SK-N-SH (cell line): ENCODE measurements around the gene KRTAP19-7. TPM values are rescaled to one million over a fixed set of nuclear protein-coding genes. Genes with fewer than 3 reads are reported as not detected.

Experiments
- CTCF ChIA-PET: fragments of 300-600, 350-600 bp; formaldehyde crosslinking; extraction: SDS; loops from one replicate; lab custom pipeline; 2021; lab: Yijun Ruan, JAX
- POLR2A ChIA-PET: fragments of 350-600 bp; sonication (Branson Sonifier 250); formaldehyde crosslinking; extraction: SDS; loops from one replicate; lab custom pipeline; 2020; ENCODE audit warnings: antibody characterized with exemption, inconsistent platforms; lab: Yijun Ruan, JAX
- DNase-seq: peaks from one replicate; pipeline ENCODE4 v3.0.0; 2012
- H2AFZ ChIP-seq: fragments of 200-600 bp; sonication (generic); 2 replicates; pipeline ENCODE4 v1.8.1; 2016; ENCODE audit warnings: antibody characterized with exemption, mild to moderate bottlenecking, low read depth
- H3F3A ChIP-seq: fragments of 200-600 bp; sonication (generic); replicated peaks from 2 replicates; pipeline ENCODE3; 2016; ENCODE audit warnings: antibody characterized with exemption, mild to moderate bottlenecking; ENCODE audit not compliant: insufficient read depth
- H3K27ac ChIP-seq, 2 experiments: fragments of 200-500 bp in 1 of 2; fragments of 200-600 bp in 1 of 2; sonication (Bioruptor generic) in 1 of 2; sonication (generic), shearing (Covaris generic) in 1 of 2; 2 replicates each; pipeline versions ENCODE4 v1.5.1 to v1.6.1; 2014 to 2016; ENCODE audit warnings: low read depth in 2 of 2, inconsistent platforms in 1 of 2, low read length in 1 of 2, mild to moderate bottlenecking in 1 of 2, mixed read lengths in 1 of 2
- H3K27me3 ChIP-seq: fragments of 200-600 bp; sonication (generic), shearing (Covaris generic); 2 replicates; pipeline ENCODE4 v1.6.1; 2016; ENCODE audit warnings: mixed run types; ENCODE audit not compliant: insufficient read depth
- H3K36me3 ChIP-seq, 2 experiments: fragments of 200-500 bp in 1 of 2; fragments of 200-600 bp in 1 of 2; sonication (Bioruptor generic) in 1 of 2; sonication (generic) in 1 of 2; replicated peaks in 1 of 2; 2 replicates each; pipeline versions ENCODE3 to v1.5.1; 2014 to 2016; ENCODE audit warnings: low read length in 1 of 2, mild to moderate bottlenecking in 1 of 2; ENCODE audit not compliant: insufficient read depth in 2 of 2, control insufficient read depth in 1 of 2
- H3K4me1 ChIP-seq, 2 experiments: fragments of 200-500 bp in 1 of 2; fragments of 200-600 bp in 1 of 2; sonication (Bioruptor generic) in 1 of 2; sonication (generic), shearing (Covaris generic) in 1 of 2; 2 replicates each; pipeline versions ENCODE4 v1.5.1 to v1.6.1; 2014 to 2016; ENCODE audit warnings: low read depth in 1 of 2, low read length in 1 of 2, mixed run types in 1 of 2; ENCODE audit not compliant: insufficient read depth in 2 of 2, control insufficient read depth in 1 of 2
- H3K4me2 ChIP-seq: fragments of 200-600 bp; sonication (generic), shearing (Covaris generic); 2 replicates; pipeline ENCODE4 v1.6.1; 2017; ENCODE audit warnings: mixed run types
- H3K4me3 ChIP-seq, 2 experiments: fragments of 200-500 bp in 1 of 2; fragments of 200-600 bp in 1 of 2; sonication (Bioruptor generic) in 1 of 2; sonication (generic), shearing (Covaris generic) in 1 of 2; 2 replicates each; pipeline versions ENCODE4 v1.5.1 to v1.8.1; 2014 to 2016; ENCODE audit warnings: low read depth in 2 of 2, inconsistent platforms in 1 of 2, low read length in 1 of 2, mild to moderate bottlenecking in 1 of 2, mixed read lengths in 1 of 2, moderate library complexity in 1 of 2
- H3K79me2 ChIP-seq: fragments of 200-600 bp; sonication (generic); 2 replicates; pipeline ENCODE4 v1.8.1; 2017; ENCODE audit warnings: mild to moderate bottlenecking; ENCODE audit not compliant: insufficient read depth
- H3K9ac ChIP-seq: fragments of 200-600 bp; sonication (generic); 2 replicates; pipeline ENCODE4 v1.6.1; 2017; ENCODE audit warnings: mixed run types
- H3K9me2 ChIP-seq: fragments of 200-600 bp; sonication (generic); 2 replicates; pipeline ENCODE4 v1.6.1; 2017; ENCODE audit warnings: mixed run types
- H3K9me3 ChIP-seq: fragments of 200-600 bp; sonication (generic); 2 replicates; pipeline ENCODE4 v1.6.1; 2017; ENCODE audit warnings: mixed run types, mild to moderate bottlenecking, moderate library complexity
- H4K20me1 ChIP-seq: fragments of 200-600 bp; sonication (generic); 2 replicates; pipeline ENCODE4 v1.6.1; 2017; ENCODE audit warnings: mild to moderate bottlenecking, mixed run types; ENCODE audit not compliant: insufficient read depth
- CHD2 ChIP-seq: fragments of 150-350 bp; IDR thresholded peaks from 2 replicates; pipeline ENCODE4 v1.6.1; 2018; ENCODE audit warnings: low read length; ENCODE audit not compliant: partially characterized antibody
- ELF1 ChIP-seq: IDR thresholded peaks from 2 replicates; pipeline ENCODE4 v1.4.0; 2012
- FOSL2 ChIP-seq: IDR thresholded peaks from 2 replicates; pipeline ENCODE4 v1.4.0; 2012; ENCODE audit warnings: low read depth, mild to moderate bottlenecking, moderate library complexity, borderline replicate concordance
- FOXJ3 ChIP-seq: sonication (generic); formaldehyde crosslinking; IDR thresholded peaks from 2 replicates; pipeline ENCODE4 v1.5.1; 2020; ENCODE audit warnings: mild to moderate bottlenecking, missing genetic modification reagents
- GABPA ChIP-seq: IDR thresholded peaks from 2 replicates; pipeline ENCODE4 v1.4.0; 2012; ENCODE audit warnings: low read depth, mild to moderate bottlenecking
- MEF2A ChIP-seq: IDR thresholded peaks from 2 replicates; pipeline ENCODE4 v1.4.0; 2012; ENCODE audit warnings: low read depth, borderline replicate concordance
- NFIC ChIP-seq: IDR thresholded peaks from 2 replicates; pipeline ENCODE4 v1.4.0; 2012; ENCODE audit warnings: borderline replicate concordance
- NRF1 ChIP-seq: IDR thresholded peaks from 2 replicates; pipeline ENCODE4 v1.6.1; 2012; ENCODE audit warnings: low read depth, mild to moderate bottlenecking, low read length
- RAD21 ChIP-seq: IDR thresholded peaks from 2 replicates; pipeline ENCODE4 v1.6.1; 2012; ENCODE audit warnings: mild to moderate bottlenecking, low read length
- RCOR1 ChIP-seq: fragments of 150-350 bp; IDR thresholded peaks from 2 replicates; pipeline ENCODE4 v1.6.1; 2017; ENCODE audit warnings: antibody characterized with exemption, low read length
- SIN3A ChIP-seq: IDR thresholded peaks from 2 replicates; pipeline ENCODE4 v1.6.1; 2012; ENCODE audit warnings: low read depth, mild to moderate bottlenecking, low read length, moderate library complexity, borderline replicate concordance
- TAF1 ChIP-seq: IDR thresholded peaks from 2 replicates; pipeline ENCODE4 v1.6.1; 2012; ENCODE audit warnings: low read depth, mild to moderate bottlenecking, low read length, moderate library complexity, borderline replicate concordance
- TCF12 ChIP-seq: IDR thresholded peaks from 2 replicates; pipeline ENCODE4 v1.4.0; 2012
- YY1 ChIP-seq: IDR thresholded peaks from 2 replicates; pipeline ENCODE4 v1.4.0; 2012; ENCODE audit warnings: low read depth, mild to moderate bottlenecking
- WGBS: methylation state at CpG from one replicate; pipeline ENCODE4 v1.1.6; 2017; ENCODE audit warnings: low lambda C conversion rate; 5-methylcytosine and 5-hydroxymethylcytosine counted together
- polyA plus RNA-seq, 3 experiments: library from polyadenylated mRNA; depleted of rRNA; stranded (reverse); fragments of >200 nt; gene quantifications; 2 replicates each; pipeline ENCODE4 v1.2.3, GENCODE V29; 2012
- TF ChIP-seq, protein P1 (sequence below): IDR thresholded peaks from 2 replicates; pipeline ENCODE4; 2012
- TF ChIP-seq, protein P2 (sequence below): fragments of 150-350 bp; IDR thresholded peaks from 2 replicates; pipeline ENCODE4 v1.6.1; 2016; ENCODE audit warnings: mild to moderate bottlenecking, low read depth, low read length
- TF ChIP-seq, protein P3 (sequence below): fragments of 200-600 bp; sonication (generic); IDR thresholded peaks from 2 replicates; pipeline ENCODE4 v1.6.1; 2017; ENCODE audit warnings: antibody characterized with exemption, mild to moderate bottlenecking, moderate library complexity
- TF ChIP-seq, protein P4 (sequence below): IDR thresholded peaks from 2 replicates; pipeline ENCODE4 v1.4.0; 2012; ENCODE audit warnings: low read depth, borderline replicate concordance
- TF ChIP-seq, protein P5 (sequence below): IDR thresholded peaks from 2 replicates; pipeline ENCODE4 v1.4.0; 2012; ENCODE audit warnings: low read depth, borderline replicate concordance
- TF ChIP-seq, protein P6 (sequence below): IDR thresholded peaks from 2 replicates; pipeline ENCODE4 v1.4.0; 2012; ENCODE audit warnings: low read depth

The KRTAP19-7 gene
- polyA plus RNA-seq, 1 of the 3 experiments (the other 2 are of a cell fraction) = not detected

DNA sequence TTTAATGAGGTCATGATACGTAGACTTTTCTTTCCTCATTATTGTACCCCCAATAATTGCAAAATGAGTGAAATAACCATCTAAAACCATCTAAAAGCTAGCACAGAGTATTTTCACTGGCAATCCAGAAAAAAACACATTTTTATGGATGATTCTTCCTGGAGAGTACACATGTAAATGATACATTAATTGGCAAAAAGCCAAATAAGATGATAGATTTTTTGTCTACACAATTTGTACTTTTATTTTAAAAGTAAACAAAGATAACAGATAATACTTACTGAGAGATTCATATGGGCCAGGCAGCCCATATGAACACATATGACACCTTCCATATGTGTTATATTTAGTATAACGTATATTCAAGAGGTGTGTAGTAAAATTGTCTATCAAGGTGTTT, 2.5 kb upstream of the KRTAP19-7 start:
- Histone ChIP-seq H3K9me2 (no peaks in the 10 kb centered on the region), H3K9me3 (no peaks in the 10 kb centered on the region), H3K79me2 (no peaks in the 10 kb centered on the region), H3K4me1 (no peaks in the 10 kb centered on the region), H3K4me3 (no peak overlapping the region), H3K27ac (no peak overlapping the region), H3K4me2 (no peak overlapping the region), H3K36me3 (no peaks in the 10 kb centered on the region), H4K20me1 (no peaks in the 10 kb centered on the region), H3F3A (no peaks in the 10 kb centered on the region), H2AFZ (no peak overlapping the region), H3K27me3 (no peaks in the 10 kb centered on the region), H3K9ac (no peak overlapping the region)
- WGBS = 1% methylated on average over 2 of the region's 2 CpGs
- no peak for DNase-seq
- TF ChIP-seq GABPA (no peak), YY1 (no peak), NRF1 (no peak), ELF1 (no peak), FOXJ3 (CRISPR knock-in tag) (no peak), SIN3A (no peak), FOSL2 (no peak), TCF12 (no peak)
- TF ChIP-seq, protein P1, sequence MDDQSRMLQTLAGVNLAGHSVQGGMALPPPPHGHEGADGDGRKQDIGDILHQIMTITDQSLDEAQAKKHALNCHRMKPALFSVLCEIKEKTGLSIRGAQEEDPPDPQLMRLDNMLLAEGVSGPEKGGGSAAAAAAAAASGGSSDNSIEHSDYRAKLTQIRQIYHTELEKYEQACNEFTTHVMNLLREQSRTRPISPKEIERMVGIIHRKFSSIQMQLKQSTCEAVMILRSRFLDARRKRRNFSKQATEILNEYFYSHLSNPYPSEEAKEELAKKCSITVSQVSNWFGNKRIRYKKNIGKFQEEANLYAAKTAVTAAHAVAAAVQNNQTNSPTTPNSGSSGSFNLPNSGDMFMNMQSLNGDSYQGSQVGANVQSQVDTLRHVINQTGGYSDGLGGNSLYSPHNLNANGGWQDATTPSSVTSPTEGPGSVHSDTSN = no peak
- TF ChIP-seq, protein P2, sequence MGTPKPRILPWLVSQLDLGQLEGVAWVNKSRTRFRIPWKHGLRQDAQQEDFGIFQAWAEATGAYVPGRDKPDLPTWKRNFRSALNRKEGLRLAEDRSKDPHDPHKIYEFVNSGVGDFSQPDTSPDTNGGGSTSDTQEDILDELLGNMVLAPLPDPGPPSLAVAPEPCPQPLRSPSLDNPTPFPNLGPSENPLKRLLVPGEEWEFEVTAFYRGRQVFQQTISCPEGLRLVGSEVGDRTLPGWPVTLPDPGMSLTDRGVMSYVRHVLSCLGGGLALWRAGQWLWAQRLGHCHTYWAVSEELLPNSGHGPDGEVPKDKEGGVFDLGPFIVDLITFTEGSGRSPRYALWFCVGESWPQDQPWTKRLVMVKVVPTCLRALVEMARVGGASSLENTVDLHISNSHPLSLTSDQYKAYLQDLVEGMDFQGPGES = no peak
- TF ChIP-seq, protein P3, sequence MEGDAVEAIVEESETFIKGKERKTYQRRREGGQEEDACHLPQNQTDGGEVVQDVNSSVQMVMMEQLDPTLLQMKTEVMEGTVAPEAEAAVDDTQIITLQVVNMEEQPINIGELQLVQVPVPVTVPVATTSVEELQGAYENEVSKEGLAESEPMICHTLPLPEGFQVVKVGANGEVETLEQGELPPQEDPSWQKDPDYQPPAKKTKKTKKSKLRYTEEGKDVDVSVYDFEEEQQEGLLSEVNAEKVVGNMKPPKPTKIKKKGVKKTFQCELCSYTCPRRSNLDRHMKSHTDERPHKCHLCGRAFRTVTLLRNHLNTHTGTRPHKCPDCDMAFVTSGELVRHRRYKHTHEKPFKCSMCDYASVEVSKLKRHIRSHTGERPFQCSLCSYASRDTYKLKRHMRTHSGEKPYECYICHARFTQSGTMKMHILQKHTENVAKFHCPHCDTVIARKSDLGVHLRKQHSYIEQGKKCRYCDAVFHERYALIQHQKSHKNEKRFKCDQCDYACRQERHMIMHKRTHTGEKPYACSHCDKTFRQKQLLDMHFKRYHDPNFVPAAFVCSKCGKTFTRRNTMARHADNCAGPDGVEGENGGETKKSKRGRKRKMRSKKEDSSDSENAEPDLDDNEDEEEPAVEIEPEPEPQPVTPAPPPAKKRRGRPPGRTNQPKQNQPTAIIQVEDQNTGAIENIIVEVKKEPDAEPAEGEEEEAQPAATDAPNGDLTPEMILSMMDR = no peak
- TF ChIP-seq, protein P4, sequence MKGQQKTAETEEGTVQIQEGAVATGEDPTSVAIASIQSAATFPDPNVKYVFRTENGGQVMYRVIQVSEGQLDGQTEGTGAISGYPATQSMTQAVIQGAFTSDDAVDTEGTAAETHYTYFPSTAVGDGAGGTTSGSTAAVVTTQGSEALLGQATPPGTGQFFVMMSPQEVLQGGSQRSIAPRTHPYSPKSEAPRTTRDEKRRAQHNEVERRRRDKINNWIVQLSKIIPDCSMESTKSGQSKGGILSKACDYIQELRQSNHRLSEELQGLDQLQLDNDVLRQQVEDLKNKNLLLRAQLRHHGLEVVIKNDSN = no peak
- ChIA-PET CTCF (no interaction called here), POLR2A (no interaction called here)

DNA sequence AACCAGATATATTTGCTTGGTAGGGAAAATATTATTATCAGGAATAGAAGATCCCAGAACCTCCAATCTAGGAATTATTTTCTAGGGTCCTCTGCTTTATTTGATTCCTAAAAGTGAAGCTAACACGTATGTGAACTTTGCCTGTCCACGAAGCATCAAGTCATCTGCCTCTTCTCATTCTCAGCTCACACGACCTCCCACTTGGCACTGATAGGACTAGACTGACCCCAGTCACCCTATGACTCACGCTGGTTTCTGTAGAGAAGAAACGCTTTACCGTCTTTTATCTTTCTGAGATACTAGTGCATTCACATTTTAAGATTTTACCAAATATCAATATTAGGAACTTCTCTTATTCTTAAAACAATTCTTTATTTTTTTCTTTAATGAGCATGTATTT, 2.0 kb upstream of the KRTAP19-7 start:
- Histone ChIP-seq H3K36me3 (no peaks in the 10 kb centered on the region), H3K9me3 (no peaks in the 10 kb centered on the region), H3K4me3 (no peak overlapping the region), H3K9me2 (no peaks in the 10 kb centered on the region), H3K9ac (no peak overlapping the region), H3K4me1 (no peaks in the 10 kb centered on the region), H3K27ac (no peak overlapping the region), H4K20me1 (no peaks in the 10 kb centered on the region), H3F3A (no peaks in the 10 kb centered on the region), H2AFZ (no peak overlapping the region), H3K4me2 (no peak overlapping the region), H3K27me3 (no peaks in the 10 kb centered on the region), H3K79me2 (no peaks in the 10 kb centered on the region)
- POLR2A ChIA-PET = no interaction called here
- CTCF ChIA-PET = no interaction called here
- WGBS = 7% methylated on average over 6 of the region's 6 CpGs
- no peak for DNase-seq
- no peak for TF ChIP-seq TAF1
- TF ChIP-seq, protein P3 = no peak
- no peak for TF ChIP-seq MEF2A
- no peak for TF ChIP-seq NRF1
- TF ChIP-seq, protein P5, sequence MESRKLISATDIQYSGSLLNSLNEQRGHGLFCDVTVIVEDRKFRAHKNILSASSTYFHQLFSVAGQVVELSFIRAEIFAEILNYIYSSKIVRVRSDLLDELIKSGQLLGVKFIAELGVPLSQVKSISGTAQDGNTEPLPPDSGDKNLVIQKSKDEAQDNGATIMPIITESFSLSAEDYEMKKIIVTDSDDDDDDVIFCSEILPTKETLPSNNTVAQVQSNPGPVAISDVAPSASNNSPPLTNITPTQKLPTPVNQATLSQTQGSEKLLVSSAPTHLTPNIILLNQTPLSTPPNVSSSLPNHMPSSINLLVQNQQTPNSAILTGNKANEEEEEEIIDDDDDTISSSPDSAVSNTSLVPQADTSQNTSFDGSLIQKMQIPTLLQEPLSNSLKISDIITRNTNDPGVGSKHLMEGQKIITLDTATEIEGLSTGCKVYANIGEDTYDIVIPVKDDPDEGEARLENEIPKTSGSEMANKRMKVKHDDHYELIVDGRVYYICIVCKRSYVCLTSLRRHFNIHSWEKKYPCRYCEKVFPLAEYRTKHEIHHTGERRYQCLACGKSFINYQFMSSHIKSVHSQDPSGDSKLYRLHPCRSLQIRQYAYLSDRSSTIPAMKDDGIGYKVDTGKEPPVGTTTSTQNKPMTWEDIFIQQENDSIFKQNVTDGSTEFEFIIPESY = no peak
- no peak for TF ChIP-seq RCOR1
- TF ChIP-seq FOSL2 = no peak
- no peak for TF ChIP-seq RAD21
- TF ChIP-seq NFIC = no peak
- TF ChIP-seq, protein P6, sequence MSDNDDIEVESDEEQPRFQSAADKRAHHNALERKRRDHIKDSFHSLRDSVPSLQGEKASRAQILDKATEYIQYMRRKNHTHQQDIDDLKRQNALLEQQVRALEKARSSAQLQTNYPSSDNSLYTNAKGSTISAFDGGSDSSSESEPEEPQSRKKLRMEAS = no peak
- no peak for TF ChIP-seq CHD2
- no peak for TF ChIP-seq TCF12
- no peak for TF ChIP-seq FOXJ3 (CRISPR knock-in tag)
